Tongue (tissue), 2 donors: ENCODE results near the gene FSTL4. TPM values are rescaled to one million over a fixed set of nuclear protein-coding genes. Genes with fewer than 3 reads are reported as not detected.
"Not testable (repeated sequence)": the region's sequence is repeated elsewhere in the genome, so short reads cannot be mapped to it uniquely, and the experiment has no call there.

Source experiments
- DNase-seq: peaks from one replicate; pipeline ENCODE4 v3.0.0-alpha.2; 2015
- total RNA-seq: library from RNA; depleted of rRNA; stranded (reverse); fragments of >200 nt; gene quantifications from one replicate; pipeline ENCODE4 v1.2.3, GENCODE V29; 2014

Gene FSTL4
- total RNA-seq, 1 donor from 2014 or later = 0.51 TPM

DNA sequence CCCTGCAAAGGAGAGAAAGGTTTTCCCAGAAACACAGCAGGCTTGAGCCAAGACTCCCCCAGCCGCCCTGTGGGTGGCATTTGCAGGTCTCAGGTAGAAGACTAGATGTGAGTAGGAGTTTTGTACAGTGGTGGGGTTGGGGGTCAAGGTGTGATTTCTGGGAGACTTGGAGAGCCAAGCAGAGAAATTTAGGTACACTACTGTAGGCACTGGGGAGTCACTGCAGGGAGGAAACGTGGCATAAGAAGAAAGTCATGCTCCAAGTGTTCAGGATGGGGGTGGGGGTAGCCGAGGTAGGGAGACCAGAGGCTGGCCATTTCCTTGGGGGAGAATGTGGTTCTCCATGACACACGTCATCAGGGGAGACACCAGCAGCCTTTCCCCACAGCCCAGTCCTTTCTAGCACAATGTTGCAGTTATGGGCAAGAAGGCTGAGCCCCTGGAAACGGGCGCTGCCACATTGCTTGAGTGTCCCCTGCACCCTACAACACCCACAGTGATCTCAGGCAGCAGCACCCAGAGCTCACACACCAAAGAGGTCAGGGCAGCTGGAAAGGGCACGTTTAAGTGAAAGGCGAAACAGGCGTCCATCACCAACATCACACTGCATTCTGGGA, 210.5 kb downstream of the FSTL4 start:
- DNase-seq = no peak

- no peak for DNase-seq
These were observed 211.4 kb downstream of the FSTL4 start for GRCh38 chr5:133400831-133401351.

DNA sequence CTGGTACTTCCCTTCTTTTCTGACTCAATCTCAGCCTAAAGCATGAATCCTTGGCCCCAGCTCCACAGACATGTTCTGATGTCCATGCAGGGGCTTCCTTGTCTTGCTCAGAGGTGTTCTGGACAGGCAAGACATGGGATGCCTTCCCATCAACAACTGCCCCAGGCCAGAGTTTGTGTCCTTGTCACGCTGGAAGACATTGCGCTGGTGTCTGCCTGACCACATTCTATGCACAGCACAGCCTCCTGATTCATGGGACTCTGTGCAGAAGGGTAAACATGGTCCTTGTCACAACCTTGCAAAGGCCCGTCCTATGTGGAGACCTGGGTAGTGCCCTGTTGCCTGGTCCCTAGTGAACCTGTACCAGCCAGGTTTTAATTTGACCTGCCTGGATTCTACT, 212.2 kb downstream of the FSTL4 start:
- DNase-seq = no peak

GRCh38 chr5:133399247-133399891, 213.0 kb downstream of the FSTL4 start:
- DNase-seq = no peak

- DNase-seq = peak; percentile 81
These were observed 213.7 kb downstream of the FSTL4 start for GRCh38 chr5:133398646-133399101.

DNA sequence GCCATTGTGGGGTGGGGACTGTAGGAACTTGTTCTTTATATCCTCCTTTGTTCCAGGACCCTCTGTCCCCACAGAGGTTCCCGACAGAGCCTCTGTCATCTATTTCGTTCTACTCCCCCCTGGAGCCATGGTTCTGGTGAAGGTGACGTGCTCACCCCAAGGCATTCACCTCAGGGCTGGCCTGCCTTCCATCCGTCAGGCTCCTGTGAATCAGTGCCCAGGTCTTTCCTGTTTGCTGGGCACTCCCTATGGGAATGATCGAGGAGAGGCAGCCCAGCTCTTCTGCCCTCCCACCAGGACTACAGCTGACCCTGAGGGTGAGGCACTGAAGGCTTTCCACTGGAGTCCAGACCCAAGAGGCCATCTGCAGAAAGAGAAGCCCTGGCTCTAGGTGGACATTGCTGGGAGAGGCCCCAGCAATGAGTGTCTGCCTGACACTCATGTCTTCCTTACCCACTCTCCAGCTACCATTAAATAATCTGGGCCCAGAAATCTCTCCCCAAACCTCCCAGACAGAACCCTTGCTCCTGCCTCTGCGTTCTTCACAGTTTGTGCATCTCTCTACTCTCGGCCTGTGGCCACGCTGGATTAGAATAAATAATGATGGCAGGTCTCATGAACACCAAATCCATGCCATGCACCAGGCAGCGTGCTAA, 214.2 kb downstream of the FSTL4 start:
- no peak for DNase-seq

- DNase-seq = peak; percentile 35
These were observed 215.0 kb downstream of the FSTL4 start for GRCh38 chr5:133397348-133397747.

DNA sequence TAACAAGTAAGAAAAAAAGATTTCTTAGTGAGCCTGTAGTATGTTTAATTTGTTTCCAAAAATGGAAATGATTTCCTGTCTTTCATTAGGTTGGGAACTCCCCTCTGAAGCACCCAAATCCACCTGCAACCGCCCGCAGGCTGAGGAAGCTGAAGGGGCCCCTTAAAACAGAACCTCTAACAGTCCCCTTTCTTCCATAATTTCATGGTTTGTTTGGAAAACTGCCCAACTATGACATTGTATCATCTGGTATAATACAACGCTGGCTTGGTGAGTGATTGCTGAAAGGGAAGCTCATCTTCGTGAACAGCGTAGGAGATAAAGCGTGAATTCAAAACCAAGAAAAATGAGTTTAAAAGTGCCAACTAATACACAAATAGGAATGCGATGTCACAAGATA, 215.5 kb downstream of the FSTL4 start:
- peak; percentile 87 for DNase-seq

- DNase-seq = peak; percentile 72
These were observed 216.1 kb downstream of the FSTL4 start for GRCh38 chr5:133396187-133396741.

- not testable (repeated sequence) for DNase-seq
These were observed 217.1 kb downstream of the FSTL4 start for GRCh38 chr5:133395207-133395606.

GRCh38 chr5:133394477-133394817, 217.9 kb downstream of the FSTL4 start:
- not testable (repeated sequence) for DNase-seq

DNA sequence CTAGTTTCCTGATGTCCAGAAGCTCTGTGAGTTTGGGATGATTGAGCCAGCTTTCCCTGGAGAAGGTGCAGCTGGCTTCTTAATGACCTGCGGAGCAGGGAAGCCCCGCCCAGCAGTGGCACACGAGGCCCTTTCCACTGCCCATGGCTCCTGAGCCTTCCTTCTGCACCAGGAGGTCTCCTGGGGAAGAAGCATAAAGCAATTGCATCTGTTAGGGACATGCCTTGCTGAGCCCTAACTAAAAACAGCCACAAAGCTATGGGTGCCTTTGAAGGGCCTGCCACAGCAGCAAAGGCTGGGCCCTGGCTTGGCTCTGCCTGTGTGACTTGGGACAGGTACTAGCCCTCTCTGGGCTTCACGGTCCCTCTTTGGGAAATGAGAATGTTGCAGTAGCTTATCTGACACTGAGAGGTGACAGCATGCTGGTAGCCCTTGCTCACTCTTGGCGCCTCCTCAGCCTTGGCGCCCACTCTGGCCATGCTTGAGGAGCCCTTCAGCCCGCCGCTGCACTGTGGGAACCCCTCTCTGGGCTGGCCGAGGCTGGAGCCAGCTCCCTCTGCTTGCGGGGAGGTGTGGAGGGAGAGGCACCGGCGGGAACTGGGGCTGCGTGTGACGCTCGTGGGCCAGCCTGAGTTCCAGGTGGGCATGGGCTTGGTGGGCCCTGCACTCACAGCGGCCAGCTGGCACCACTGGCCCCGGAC, 218.4 kb downstream of the FSTL4 start:
- no peak for DNase-seq

GRCh38 chr5:133392448-133392847, 219.9 kb downstream of the FSTL4 start:
- no peak for DNase-seq

DNA sequence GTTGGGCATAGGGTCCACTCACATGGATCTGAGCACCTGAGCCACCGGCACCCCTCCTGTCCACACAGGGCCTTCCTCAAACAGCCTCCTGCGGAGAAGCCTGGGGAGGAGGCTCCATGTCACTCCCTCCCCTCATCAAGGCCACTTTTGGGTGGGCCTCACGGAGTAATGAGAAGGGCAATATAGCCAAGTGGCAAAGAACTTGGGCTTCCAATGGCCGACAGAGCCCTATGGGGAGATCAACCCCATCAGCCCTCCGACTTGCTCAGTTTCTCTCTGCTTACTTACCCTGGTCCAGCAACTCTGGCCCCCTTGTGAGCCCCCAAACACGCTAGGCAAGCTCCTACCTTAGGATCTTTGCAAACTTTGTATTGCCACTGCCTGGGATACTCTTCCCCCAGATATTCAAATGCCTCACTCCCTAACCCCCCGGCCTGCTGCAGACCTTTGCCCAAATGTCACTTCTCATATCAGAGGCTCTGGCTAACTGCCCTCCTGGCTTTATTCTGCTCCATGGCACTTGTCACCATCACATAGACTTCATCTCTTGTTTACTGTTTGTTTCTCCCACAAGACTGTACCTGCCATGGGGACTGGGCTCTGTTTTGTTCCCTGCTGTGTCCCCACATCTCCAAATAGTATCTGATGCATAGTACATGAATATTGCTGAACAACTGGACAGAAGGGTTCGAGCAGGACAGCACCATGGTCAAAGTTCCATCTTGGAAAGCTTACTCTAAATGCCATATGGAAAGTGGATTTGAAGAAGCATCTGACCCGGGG, 220.8 kb downstream of the FSTL4 start:
- DNase-seq = no peak

- DNase-seq = no peak
These were observed 221.7 kb downstream of the FSTL4 start for GRCh38 chr5:133390416-133391353.

DNA sequence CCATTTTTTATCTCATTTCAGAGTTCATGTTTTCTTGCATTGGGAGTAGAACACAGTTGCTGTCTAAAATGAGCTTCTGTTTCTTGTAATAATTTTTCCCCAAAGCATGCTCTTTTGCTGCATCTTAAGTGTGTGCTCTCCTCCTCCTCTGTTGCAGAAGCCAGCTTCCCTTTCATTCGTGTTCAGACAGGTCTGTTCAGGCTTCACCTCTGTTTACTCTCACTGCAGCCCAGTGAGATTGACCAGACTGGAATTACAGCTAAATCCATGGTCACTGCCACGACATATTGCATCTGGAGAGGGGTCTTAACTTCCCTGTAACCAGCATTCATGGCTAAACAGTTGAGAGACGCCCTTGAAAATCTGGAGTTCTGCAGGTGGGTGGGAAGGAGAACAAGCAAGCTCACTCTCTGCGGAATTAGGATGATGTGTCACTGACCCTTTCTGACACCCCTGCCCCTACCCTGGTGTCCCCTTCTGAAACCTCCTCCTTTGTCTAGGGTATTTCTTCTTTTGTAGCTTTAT, 223.2 kb downstream of the FSTL4 start:
- DNase-seq = no peak

DNA sequence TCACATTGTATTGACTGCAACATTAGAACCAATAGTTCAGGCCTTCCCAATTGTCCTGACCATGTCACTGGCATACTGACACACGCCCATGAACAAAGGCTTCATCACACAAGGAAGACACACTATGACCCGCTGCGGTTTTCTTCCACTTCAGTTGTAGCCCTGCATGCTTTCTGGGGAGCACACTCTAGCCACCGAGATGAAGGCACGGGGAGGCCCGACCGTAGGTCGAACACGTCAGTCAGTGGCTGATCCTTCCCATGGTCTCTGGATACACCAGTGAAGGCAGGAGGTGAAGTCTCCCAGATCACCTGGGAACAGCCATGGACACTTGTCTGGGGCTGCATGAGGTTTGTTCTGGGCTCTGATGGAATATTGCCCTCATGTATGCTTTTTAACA, 224.7 kb downstream of the FSTL4 start:
- no peak for DNase-seq

- no peak for DNase-seq
These were observed 225.2 kb downstream of the FSTL4 start for GRCh38 chr5:133387091-133387490.

GRCh38 chr5:133386662-133387061, 225.7 kb downstream of the FSTL4 start:
- no peak for DNase-seq

DNA sequence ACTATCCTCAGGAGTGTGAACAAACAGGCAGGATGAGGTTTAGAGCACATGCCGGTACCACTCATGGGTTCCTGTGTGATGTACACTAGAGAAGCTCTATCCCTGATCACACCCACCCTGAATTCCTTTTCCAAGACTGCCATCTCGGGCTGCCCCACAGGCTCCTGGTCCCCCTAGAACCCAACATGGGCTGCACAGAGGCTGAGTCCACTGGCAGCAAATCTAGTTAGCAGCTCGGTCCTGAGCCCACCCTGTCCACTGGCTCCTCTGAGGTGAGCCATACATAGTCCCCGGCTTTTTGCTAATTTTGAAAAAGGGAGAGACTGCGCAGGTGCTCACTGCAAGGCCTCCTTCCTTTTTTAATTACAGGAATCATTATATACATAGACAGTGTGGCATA, 227.0 kb downstream of the FSTL4 start:
- DNase-seq = no peak
